ENCODE measurements around the gene JAML.

Gene JAML

DNA sequence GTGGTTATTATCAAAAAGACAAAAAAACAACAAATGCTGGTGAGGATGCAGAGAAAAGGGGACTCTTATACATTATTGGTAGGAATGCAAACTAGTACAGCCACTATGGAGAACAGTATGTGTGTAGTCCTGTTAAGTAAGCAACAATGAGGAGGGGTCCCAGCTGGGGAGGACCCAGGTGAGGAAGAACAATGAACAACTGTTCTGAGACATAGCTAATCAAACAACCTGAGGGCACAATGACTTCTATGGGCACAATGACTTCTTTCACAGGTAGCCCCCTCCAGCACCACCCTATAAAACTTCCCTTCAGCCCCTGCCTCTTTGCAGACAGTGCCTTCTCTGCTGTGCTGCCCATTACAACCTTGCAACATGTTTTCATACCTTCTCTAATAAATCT lies 5.6 kb downstream of the JAML start:
- no peak for DNase-seq (ENCODE audit: low read depth)
- no peak overlapping the region for H3K4me3 ChIP-seq (ENCODE audit: low read depth, low read length)

- no peak overlapping the region for H3K4me3 ChIP-seq (ENCODE audit: low read depth, low read length)
- DNase-seq (ENCODE audit: low read depth), result no peak
Measured at GRCh38 chr11:118217575-118217974, 7.2 kb downstream of the JAML start.

DNA sequence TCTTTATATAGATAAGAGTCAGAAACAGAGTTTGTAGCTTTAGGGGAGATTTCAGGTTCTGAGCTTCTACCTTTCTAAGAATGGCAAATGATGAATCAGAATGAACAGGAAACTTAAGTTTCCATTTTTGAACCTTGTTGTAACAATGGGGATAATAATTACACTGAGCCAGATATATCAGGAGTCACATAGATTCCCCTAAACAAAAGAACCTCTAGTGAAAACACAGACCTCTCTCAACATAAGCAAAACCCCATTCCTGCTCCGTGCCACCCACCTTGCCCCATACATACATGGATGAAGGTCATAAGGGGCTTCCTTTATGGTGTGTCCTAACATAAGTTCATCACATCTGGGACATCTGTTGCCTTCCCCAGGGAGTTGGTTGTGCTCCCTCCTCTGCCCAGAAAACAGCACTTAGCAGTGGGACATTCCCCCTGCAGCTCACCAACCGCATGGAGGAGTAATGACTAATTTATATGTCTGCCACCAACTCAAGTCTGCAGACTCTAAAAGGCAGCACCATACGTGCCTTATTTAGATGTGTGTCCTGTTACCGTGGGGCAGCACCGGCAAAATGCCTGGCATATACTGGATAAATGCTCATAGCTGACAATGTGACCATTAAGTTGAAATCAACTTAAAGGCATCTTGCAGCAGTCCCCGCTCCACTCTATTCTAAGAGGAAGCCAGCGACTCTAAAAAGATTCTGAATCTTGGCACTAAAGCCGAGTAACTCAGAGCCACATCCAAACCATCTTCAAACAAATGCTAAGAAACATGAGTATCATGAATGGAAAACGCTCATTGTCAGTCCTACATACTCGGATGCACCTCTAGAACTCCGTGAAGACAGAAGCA lies 8.0 kb downstream of the JAML start:
- no peak for DNase-seq (ENCODE audit: low read depth)
- H3K4me3 ChIP-seq (ENCODE audit: low read depth, low read length), result no peak overlapping the region

DNA sequence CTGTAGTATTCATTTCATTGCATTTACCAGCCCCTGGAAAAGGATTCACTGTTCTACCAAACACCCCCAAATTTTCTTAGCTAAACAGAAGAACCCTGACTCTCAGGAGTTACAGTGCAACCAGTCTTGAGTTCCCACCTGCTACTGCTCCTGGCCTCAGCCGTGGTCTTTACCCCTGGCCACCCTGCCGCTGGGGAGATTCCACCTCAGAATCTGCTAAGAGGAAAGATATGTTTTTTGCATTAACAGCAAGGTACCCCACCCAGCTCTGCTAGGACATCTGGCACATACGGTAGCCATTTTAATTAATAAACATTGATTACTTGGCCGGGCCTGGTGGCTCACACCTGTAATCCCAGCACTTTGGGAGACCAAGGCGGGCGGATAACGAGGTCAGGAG lies 9.0 kb downstream of the JAML start:
- no peak overlapping the region for H3K4me3 ChIP-seq (ENCODE audit: low read depth, low read length)

GRCh38 chr11:118215262-118215661 lies 9.5 kb downstream of the JAML start:
- DNase-seq (ENCODE audit: low read depth), result no peak
- H3K4me3 ChIP-seq (ENCODE audit: low read depth, low read length), result no peak overlapping the region

More for the DNA sequence above, 9.0 kb downstream of the JAML start:
- no peak for DNase-seq (ENCODE audit: low read depth)

- no peak for DNase-seq (ENCODE audit: low read depth)
Measured at GRCh38 chr11:118214210-118214914, 10.4 kb downstream of the JAML start.

GRCh38 chr11:118213781-118214180 lies 11.0 kb downstream of the JAML start:
- DNase-seq (ENCODE audit: low read depth), result no peak
- H3K4me3 ChIP-seq (ENCODE audit: low read depth, low read length), result no peak overlapping the region

More at GRCh38 chr11:118214210-118214914, 10.4 kb downstream of the JAML start:
- H3K4me3 ChIP-seq (ENCODE audit: low read depth, low read length), result no peak overlapping the region

DNA sequence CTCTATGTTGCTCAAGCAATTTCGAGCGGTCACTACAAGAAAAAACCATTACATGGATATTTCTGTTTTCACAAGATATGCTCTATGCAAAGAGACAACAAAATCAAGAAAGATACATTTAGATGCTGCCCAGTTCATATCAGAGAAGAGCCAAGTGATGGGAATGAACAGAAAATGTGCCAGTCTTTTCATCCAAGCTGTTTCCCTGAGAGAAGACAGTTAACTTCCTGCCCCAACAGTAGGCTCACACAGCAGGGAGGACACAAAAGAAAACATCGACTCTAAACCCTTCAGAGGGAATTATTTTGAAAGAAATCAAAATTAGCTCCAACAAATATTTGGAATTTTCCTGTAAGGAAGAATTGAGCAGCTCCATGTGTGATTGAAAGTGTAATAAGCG lies 11.6 kb downstream of the JAML start:
- no peak for DNase-seq (ENCODE audit: low read depth)
- no peak overlapping the region for H3K4me3 ChIP-seq (ENCODE audit: low read depth, low read length)

GRCh38 chr11:118212781-118213191 lies 12.0 kb downstream of the JAML start:
- no peak overlapping the region for H3K4me3 ChIP-seq (ENCODE audit: low read depth, low read length)
- no peak for DNase-seq (ENCODE audit: low read depth)

DNA sequence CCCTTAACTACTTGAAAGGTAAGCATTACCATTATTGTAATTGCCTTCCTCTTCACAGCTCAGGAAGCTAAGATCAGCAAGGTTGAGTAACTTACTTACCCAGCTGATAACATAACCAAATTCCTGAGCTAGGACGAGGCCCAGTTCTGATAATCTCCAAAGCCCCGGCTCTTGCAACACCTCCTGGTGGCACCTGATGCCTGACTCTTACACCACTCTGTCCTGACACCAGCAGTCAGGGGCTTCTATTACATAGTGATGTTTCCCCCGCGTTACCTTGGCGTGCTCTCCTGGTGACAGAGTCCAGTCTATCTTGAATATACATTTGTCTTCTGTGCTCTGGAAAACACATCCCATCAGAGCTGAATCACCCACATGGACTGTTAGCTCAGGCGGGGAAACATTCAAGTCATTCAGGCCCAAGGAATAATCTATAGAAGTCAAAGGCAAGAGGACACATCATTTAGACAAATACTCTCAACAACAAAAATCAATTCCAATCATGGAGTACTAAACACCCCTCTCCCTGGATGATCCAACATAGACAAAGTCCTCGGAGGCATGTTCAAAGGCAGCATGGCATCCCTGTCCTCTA lies 12.6 kb downstream of the JAML start:
- H3K4me3 ChIP-seq (ENCODE audit: low read depth, low read length), result no peak overlapping the region
- DNase-seq (ENCODE audit: low read depth), result no peak

DNA sequence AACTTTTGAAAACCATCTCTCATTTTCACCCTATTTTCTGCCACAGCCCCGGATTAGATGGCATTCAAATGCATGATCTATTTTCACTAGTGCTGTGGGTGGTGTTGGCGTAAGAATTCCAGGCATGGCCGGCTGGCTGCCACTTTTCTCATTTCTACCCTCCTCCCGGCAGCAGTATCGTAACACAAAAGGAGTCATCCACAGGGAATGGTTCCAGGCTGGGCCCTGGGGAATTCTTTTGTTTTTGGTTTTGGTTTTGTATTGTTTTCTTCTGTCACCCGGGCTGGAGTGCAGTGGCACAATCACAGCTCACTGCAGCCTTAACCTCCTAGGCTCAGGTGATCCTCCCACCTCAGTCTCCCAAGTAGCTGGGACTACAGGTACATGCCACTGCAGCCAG lies 13.8 kb downstream of the JAML start:
- DNase-seq (ENCODE audit: low read depth), result no peak
- no peak overlapping the region for H3K4me3 ChIP-seq (ENCODE audit: low read depth, low read length)

GRCh38 chr11:118210323-118210722 lies 14.5 kb downstream of the JAML start:
- H3K4me3 ChIP-seq (ENCODE audit: low read depth, low read length), result no peak overlapping the region
- no peak for DNase-seq (ENCODE audit: low read depth)

DNA sequence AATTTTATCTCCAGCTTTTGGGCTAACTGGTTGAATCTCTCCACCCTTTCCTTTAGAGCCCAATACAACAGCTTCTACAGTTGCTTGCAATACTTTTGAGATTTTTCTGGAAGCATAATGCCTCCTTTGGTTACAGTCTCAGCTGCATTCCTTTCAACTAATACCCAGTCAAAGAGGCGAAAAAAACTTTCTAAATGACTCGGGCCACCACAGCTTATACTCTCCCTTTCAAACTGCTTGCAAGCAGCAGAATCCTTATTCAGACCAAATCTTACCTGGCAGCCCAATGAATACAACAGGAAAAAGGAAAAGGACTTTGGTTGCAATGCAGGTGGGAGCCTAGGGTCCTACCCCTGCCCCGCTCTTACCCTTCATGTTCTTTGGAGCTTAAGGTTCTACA lies 15.8 kb downstream of the JAML start:
- H3K4me3 ChIP-seq (ENCODE audit: low read depth, low read length), result no peak overlapping the region
- no peak for DNase-seq (ENCODE audit: low read depth)

DNA sequence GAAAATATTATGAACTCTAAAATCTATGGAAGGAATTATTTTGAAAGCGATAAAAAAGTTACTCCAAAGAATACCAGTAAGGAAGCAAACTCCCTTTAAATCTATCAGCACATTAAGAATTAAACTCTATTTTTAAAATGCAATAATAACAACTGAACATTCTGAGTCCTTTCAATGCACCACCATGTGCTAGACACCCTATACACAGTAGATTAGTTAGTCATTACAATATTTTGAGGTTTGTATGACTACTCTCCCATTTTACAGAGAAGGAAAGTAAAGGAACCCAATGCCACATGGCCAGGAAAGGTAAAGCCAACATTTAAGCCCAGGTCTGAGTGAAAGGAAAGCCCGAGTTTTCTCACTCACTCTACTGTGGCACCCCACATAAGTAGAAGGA lies 17.7 kb downstream of the JAML start:
- H3K4me3 ChIP-seq (ENCODE audit: low read depth, low read length), result no peak overlapping the region

GRCh38 chr11:118206391-118207031 lies 18.3 kb downstream of the JAML start:
- DNase-seq (ENCODE audit: low read depth), result no peak
- H3K4me3 ChIP-seq (ENCODE audit: low read depth, low read length), result no peak overlapping the region

More for the DNA sequence above, 17.7 kb downstream of the JAML start:
- no peak for DNase-seq (ENCODE audit: low read depth)

GRCh38 chr11:118205606-118206378 lies 19.0 kb downstream of the JAML start:
- no peak for DNase-seq (ENCODE audit: low read depth)
- H3K4me3 ChIP-seq (ENCODE audit: low read depth, low read length), result no peak overlapping the region

DNA sequence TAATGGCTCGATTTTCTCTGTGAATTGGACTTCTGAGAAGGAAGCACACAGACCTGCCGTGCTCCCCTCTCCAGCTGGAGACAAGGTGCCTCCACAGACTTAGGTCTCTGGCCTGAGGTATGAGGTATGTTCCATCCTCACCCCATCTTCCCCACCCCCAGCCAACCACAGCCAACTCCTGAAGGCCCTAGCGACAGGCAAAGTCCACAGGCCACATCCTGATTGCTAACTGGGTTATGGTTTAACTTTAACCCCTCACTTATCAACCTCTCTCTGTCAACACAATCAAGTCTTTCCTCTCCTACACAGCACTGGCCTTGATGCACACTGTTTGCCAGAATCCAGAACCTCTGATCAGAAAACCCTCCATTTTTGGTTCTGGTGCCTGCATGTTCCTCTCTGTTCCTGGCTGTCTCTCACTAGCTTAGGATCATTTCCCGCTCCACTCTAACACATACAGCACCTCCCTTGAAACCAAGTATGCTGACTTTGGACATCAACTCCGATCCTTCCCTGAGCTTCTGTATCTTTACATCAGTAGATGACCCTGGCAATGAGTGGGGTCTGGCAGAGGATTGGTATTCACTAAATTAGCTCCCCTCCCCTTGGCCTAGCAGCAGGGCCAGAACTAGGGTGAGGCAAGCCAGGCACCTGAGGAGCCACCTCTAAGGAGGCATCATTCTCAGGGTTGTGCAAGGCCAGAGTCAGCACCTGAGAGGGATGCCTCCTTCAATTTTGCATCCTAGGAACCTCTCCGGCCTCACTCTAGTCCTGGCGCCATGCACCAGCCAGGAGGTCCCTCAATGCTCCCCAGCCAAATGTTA lies 22.0 kb downstream of the JAML start:
- no peak for DNase-seq (ENCODE audit: low read depth)
- H3K4me3 ChIP-seq (ENCODE audit: low read depth, low read length), result no peak overlapping the region

GRCh38 chr11:118201966-118202365 lies 22.8 kb downstream of the JAML start:
- DNase-seq (ENCODE audit: low read depth), result no peak

More at GRCh38 chr11:118201966-118202365, 22.8 kb downstream of the JAML start:
- H3K4me3 ChIP-seq (ENCODE audit: low read depth, low read length), result no peak overlapping the region
